Measurements from ENCODE around the gene AKAP6.

Gene AKAP6

GRCh38 chr14:32627545-32628298 is 298.6 kb downstream of the AKAP6 start:
- DNase-seq (ENCODE audit: low read depth), result no peak

- DNase-seq (ENCODE audit: low read depth), result no peak
Observed at GRCh38 chr14:32629236-32629635, 300.1 kb downstream of the AKAP6 start.

GRCh38 chr14:32630701-32631100 is 301.6 kb downstream of the AKAP6 start:
- DNase-seq (ENCODE audit: low read depth), result no peak

- no peak for DNase-seq (ENCODE audit: low read depth)
Observed at GRCh38 chr14:32633224-32633859, 304.2 kb downstream of the AKAP6 start.

GRCh38 chr14:32633930-32634329 is 304.8 kb downstream of the AKAP6 start:
- no peak for DNase-seq (ENCODE audit: low read depth)

- no peak for DNase-seq (ENCODE audit: low read depth)
Observed at GRCh38 chr14:32635061-32635719, 306.1 kb downstream of the AKAP6 start.

GRCh38 chr14:32637582-32637981 is 308.5 kb downstream of the AKAP6 start:
- DNase-seq (ENCODE audit: low read depth), result no peak

- no peak for DNase-seq (ENCODE audit: low read depth)
Observed at GRCh38 chr14:32639208-32639607, 310.1 kb downstream of the AKAP6 start.

GRCh38 chr14:32645551-32645950 is 316.5 kb downstream of the AKAP6 start:
- no peak for DNase-seq (ENCODE audit: low read depth)

GRCh38 chr14:32648434-32648833 is 319.3 kb downstream of the AKAP6 start:
- no peak for DNase-seq (ENCODE audit: low read depth)

GRCh38 chr14:32650030-32650429 is 320.9 kb downstream of the AKAP6 start:
- DNase-seq (ENCODE audit: low read depth), result no peak

- no peak for DNase-seq (ENCODE audit: low read depth)
Observed at GRCh38 chr14:32650665-32651064, 321.6 kb downstream of the AKAP6 start.

GRCh38 chr14:32654106-32654505 is 325.0 kb downstream of the AKAP6 start:
- DNase-seq (ENCODE audit: low read depth), result no peak

GRCh38 chr14:32656601-32657000 is 327.5 kb downstream of the AKAP6 start:
- no peak for DNase-seq (ENCODE audit: low read depth)

- DNase-seq (ENCODE audit: low read depth), result no peak
Observed at GRCh38 chr14:32657081-32657480, 328.0 kb downstream of the AKAP6 start.

GRCh38 chr14:32661216-32661615 is 332.1 kb downstream of the AKAP6 start:
- DNase-seq (ENCODE audit: low read depth), result no peak

GRCh38 chr14:32662211-32662610 is 333.1 kb downstream of the AKAP6 start:
- no peak for DNase-seq (ENCODE audit: low read depth)

- no peak for DNase-seq (ENCODE audit: low read depth)
Observed at GRCh38 chr14:32666308-32666707, 337.2 kb downstream of the AKAP6 start.

- no peak for DNase-seq (ENCODE audit: low read depth)
Observed at GRCh38 chr14:32667287-32667686, 338.2 kb downstream of the AKAP6 start.

- DNase-seq (ENCODE audit: low read depth), result no peak
Observed at GRCh38 chr14:32667791-32668190, 338.7 kb downstream of the AKAP6 start.

GRCh38 chr14:32669391-32669790 is 340.3 kb downstream of the AKAP6 start:
- DNase-seq (ENCODE audit: low read depth), result no peak

- no peak for DNase-seq (ENCODE audit: low read depth)
Observed at GRCh38 chr14:32675433-32675832, 346.3 kb downstream of the AKAP6 start.

- no peak for DNase-seq (ENCODE audit: low read depth)
Observed at GRCh38 chr14:32677129-32677780, 348.2 kb downstream of the AKAP6 start.

Data from stimulated activated CD8-positive, alpha-beta memory T cell treated with anti-CD3 and anti-CD28 coated beads, Interleukin-12 subunit alpha, Interleukin-12 subunit beta, amount 100 ng/mL, for 4 hours (primary cell).